Skeletal muscle tissue (tissue), 4 donors: Measurements from ENCODE around the gene RASSF1. TPM values are rescaled to one million over a fixed set of nuclear protein-coding genes. Genes with fewer than 3 reads are reported as not detected.

Experiments used
- H3K27ac ChIP-seq: one replicate; pipeline ENCODE4 v1.7.0; 2013; ENCODE audit warnings: mild to moderate bottlenecking, low read depth, low read length, inconsistent platforms
- H3K27me3 ChIP-seq, 3 donors: one replicate each; pipeline ENCODE4 v1.7.0; 2013; ENCODE audit warnings: low read length in 3 of 3; ENCODE audit not compliant: control insufficient read depth in 3 of 3, insufficient read depth in 3 of 3
- H3K36me3 ChIP-seq, 3 donors: one replicate each; pipeline ENCODE4 v1.7.0; 2013; ENCODE audit warnings: low read length in 3 of 3; ENCODE audit not compliant: control insufficient read depth in 3 of 3, insufficient read depth in 3 of 3
- H3K4me1 ChIP-seq, 3 donors: one replicate each; pipeline ENCODE4 v1.7.0; 2013; ENCODE audit warnings: low read length in 3 of 3, mild to moderate bottlenecking in 3 of 3; ENCODE audit not compliant: control insufficient read depth in 3 of 3, insufficient read depth in 3 of 3
- H3K4me3 ChIP-seq, 3 donors: one replicate each; pipeline ENCODE4 v1.7.0; 2013; ENCODE audit warnings: low read length in 3 of 3
- H3K9ac ChIP-seq, 3 donors: one replicate each; pipeline ENCODE4 v1.7.0; 2013; ENCODE audit warnings: low read length in 3 of 3, mild to moderate bottlenecking in 3 of 3, moderate library complexity in 2 of 3, low read depth in 1 of 3
- H3K9me3 ChIP-seq, 3 donors: one replicate each; pipeline ENCODE4 v1.7.0; 2013; ENCODE audit warnings: low read length in 3 of 3; ENCODE audit not compliant: control insufficient read depth in 3 of 3
- total RNA-seq: library from RNA; depleted of rRNA; stranded (reverse); fragments of >200 nt; gene quantifications from one replicate; pipeline ENCODE4 v1.2.3, GENCODE V29; 2014
- donor health status: Osteomylitis.

The RASSF1 gene
- total RNA-seq, 1 donor from 2014 or later, result 17.7 TPM

GRCh38 chr3:50296721-50297383 is 43.8 kb downstream of the RASSF1 start:
- peaks cover 40 to 49% (median 42%) of the 10 kb centered on the region in 3 donors for H3K4me1 ChIP-seq
- no peak overlapping the region for H3K4me3 ChIP-seq
- no peaks in the 10 kb centered on the region for H3K9me3 ChIP-seq
- H3K27me3 ChIP-seq, result no peaks in the 10 kb centered on the region
- H3K36me3 ChIP-seq, result peaks cover 0 to 5% (median 4%) of the 10 kb centered on the region in 3 donors
- H3K27ac ChIP-seq, result no peak overlapping the region
- H3K9ac ChIP-seq, result no peak overlapping the region

- no peak overlapping the region for H3K4me3 ChIP-seq
- H3K9me3 ChIP-seq, result no peaks in the 10 kb centered on the region
- H3K27ac ChIP-seq, result no peak overlapping the region
- peaks cover 44 to 55% (median 45%) of the 10 kb centered on the region in 3 donors for H3K4me1 ChIP-seq
- H3K27me3 ChIP-seq, result no peaks in the 10 kb centered on the region
- peaks cover 0 to 4% (median 2%) of the 10 kb centered on the region in 3 donors for H3K36me3 ChIP-seq
- H3K9ac ChIP-seq, result no peak overlapping the region
These were observed 44.8 kb downstream of the RASSF1 start for GRCh38 chr3:50295553-50296431.

- Histone ChIP-seq H3K27ac (no peak overlapping the region), H3K9me3 (no peaks in the 10 kb centered on the region), H3K27me3 (no peaks in the 10 kb centered on the region), H3K4me3 (no peak overlapping the region), H3K4me1 (peaks cover 34 to 54% (median 36%) of the 10 kb centered on the region in 3 donors), H3K9ac (no peak overlapping the region), H3K36me3 (peaks cover 6 to 12% (median 10%) of the 10 kb centered on the region in 3 donors)
These were observed 45.9 kb downstream of the RASSF1 start for GRCh38 chr3:50294492-50295403.

GRCh38 chr3:50294089-50294488 is 46.5 kb downstream of the RASSF1 start:
- peaks cover 32 to 52% (median 34%) of the 10 kb centered on the region in 3 donors for H3K4me1 ChIP-seq
- H3K9ac ChIP-seq, result no peak overlapping the region
- H3K4me3 ChIP-seq, result no peak overlapping the region
- no peaks in the 10 kb centered on the region for H3K9me3 ChIP-seq
- H3K27ac ChIP-seq, result no peak overlapping the region
- peaks cover 13 to 19% (median 16%) of the 10 kb centered on the region in 3 donors for H3K36me3 ChIP-seq
- no peaks in the 10 kb centered on the region for H3K27me3 ChIP-seq

- Histone ChIP-seq H3K27ac (peak overlapping the region; percentile 97), H3K36me3 (peaks cover 21 to 28% (median 25%) of the 10 kb centered on the region in 3 donors), H3K27me3 (no peaks in the 10 kb centered on the region), H3K4me3 (peak overlapping the region; percentile 82 to 90 (median 85)), H3K9ac (peak overlapping the region; percentile 77 to 98 (median 92)), H3K4me1 (peaks cover 23 to 44% (median 26%) of the 10 kb centered on the region in 3 donors), H3K9me3 (no peaks in the 10 kb centered on the region)
These were observed 47.4 kb downstream of the RASSF1 start for GRCh38 chr3:50293079-50293801.

GRCh38 chr3:50292159-50293078 is 48.2 kb downstream of the RASSF1 start, which contains the start of gene IFRD2:
TSS of gene IFRD2 (minus strand) at chr3:50292429. CDS start at chr3:50292274, 155 bp downstream.
- Histone ChIP-seq H3K36me3 (peaks cover 24 to 36% (median 28%) of the 10 kb centered on the region in 3 donors), H3K9me3 (no peaks in the 10 kb centered on the region), H3K27me3 (no peaks in the 10 kb centered on the region), H3K4me3 (peak within 1 kb of the TSS; percentile 85 to 91 (median 90)), H3K27ac (peak within 1 kb of the TSS; percentile 97), H3K9ac (peak within 1 kb of the TSS; percentile 87 to 98 (median 92)), H3K4me1 (peaks cover 23 to 35% (median 24%) of the 10 kb centered on the region in 3 donors)

- Histone ChIP-seq H3K4me1 (peaks cover 26 to 38% (median 32%) of the 10 kb centered on the region in 3 donors), H3K9me3 (no peaks in the 10 kb centered on the region), H3K4me3 (no peak overlapping the region), H3K9ac (peak overlapping the region in 1 of 3 donors; percentile 25), H3K27ac (no peak overlapping the region), H3K27me3 (no peaks in the 10 kb centered on the region), H3K36me3 (peaks cover 38 to 46% (median 40%) of the 10 kb centered on the region in 3 donors)
These were observed 50.4 kb downstream of the RASSF1 start for GRCh38 chr3:50290161-50290641.

- Histone ChIP-seq H3K4me1 (peaks cover 26 to 38% (median 32%) of the 10 kb centered on the region in 3 donors), H3K27ac (no peak overlapping the region), H3K36me3 (peaks cover 38 to 46% (median 40%) of the 10 kb centered on the region in 3 donors), H3K9ac (no peak overlapping the region), H3K27me3 (no peaks in the 10 kb centered on the region), H3K9me3 (no peaks in the 10 kb centered on the region), H3K4me3 (no peak overlapping the region)
These were observed 51.5 kb downstream of the RASSF1 start for GRCh38 chr3:50289130-50289529.
